Activated T-helper 1 cell treated with Interleukin-2 at 50 U/mL for 16 hours (primary cell): ENCODE results near the gene PITX1.

Experiments used
- DNase-seq: peaks from one replicate; pipeline ENCODE4 v3.0.0-alpha.2; 2020; ENCODE audit warnings: low read depth

PITX1 gene

DNA sequence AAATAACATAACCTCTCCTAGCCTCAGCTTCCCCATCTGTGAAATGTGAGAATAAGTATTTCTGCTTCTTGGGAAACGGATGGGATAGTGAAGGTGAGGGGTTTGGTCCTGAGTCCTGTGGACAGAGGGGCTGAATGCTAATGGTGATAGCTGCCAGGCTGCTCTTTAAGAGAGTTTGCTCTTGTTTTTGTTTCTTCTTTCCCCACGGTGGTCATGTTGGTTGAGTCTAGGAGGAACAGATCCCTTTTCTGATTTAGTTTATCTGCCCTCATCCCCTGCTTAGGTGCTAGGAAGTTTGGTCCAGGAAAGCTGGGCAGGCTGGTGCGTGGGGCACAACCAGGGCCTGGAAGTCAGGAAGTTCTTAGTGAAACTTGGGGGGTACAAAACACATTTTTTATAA lies 7.7 kb upstream of the PITX1 start:
- DNase-seq: no peak

DNA sequence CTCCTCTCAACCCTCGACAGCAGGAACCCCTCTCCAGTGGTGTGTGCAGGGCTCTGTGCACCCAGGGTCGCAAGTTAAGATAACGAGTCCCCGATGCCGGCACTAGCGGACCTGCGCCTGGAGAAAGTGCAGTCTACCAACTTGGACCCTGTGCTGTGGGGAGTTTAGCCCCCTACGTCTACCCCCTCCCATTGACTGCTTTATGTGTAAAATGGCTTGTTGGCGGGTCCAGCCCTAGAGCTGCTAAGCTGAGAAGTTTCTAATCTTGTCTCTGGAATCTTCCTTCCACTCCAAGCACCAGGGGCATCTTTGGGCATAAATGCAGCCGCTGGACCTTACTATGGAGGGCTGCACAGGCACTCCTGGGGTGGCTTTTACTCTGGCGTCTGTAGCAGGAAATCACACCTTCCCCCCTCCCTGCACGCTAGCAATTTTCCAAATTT lies 7.1 kb upstream of the PITX1 start:
- DNase-seq: no peak

DNA sequence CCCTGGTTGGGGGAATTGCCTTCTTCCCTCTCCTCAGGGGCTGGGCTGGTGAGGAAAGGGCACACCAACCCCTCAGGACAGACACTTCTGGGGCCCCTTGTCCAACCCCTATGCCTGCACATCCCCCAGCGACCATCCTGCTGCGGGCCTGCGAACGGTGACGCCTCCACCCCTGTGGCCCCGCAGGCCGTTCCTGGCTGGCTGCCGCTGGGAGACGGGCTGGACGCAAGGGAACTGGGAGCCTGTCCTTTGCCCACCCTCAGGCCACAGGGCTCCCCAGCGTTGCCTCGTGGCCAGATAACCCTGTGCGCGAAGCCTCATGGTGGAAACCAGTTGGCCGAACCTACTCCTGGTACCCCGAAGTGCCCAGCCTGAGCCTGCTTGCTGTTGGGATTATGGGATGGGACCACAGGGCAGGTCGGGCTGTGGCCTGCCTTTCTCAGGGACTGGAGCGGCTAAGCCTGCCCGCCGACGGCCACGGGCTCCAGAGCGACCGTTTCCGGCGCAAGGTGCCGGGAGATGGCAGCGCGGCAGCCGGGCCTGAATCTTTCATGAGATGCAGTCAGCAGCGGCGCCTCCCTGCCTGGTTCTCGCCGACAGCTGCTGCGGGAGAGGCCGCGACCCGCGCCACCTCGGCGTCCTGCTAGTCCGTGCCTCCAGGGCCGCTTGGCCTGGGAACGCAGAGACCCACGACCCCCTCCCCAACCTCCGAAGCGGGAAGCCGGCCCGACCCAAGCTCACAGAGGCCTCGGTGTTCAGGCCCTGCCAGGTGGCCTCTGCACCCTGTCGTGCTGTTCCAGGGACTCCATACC lies 6.5 kb upstream of the PITX1 start:
- no peak for DNase-seq

DNA sequence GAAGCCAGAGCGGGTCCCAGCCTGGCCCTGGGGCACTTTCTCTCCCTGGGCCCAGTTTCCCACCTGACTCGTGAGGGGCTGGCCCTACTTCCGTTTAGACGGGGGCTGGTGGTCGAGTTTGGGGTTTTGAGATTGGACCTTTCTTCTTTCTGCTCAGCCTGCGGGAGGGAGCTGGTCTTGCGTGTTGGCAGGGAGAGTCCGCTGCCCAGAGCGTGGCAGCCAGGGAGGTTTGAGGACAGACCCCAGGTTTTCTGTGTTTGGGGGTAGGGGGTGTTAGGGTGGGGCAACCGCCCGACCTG lies 6.0 kb upstream of the PITX1 start:
- DNase-seq: no peak

DNA sequence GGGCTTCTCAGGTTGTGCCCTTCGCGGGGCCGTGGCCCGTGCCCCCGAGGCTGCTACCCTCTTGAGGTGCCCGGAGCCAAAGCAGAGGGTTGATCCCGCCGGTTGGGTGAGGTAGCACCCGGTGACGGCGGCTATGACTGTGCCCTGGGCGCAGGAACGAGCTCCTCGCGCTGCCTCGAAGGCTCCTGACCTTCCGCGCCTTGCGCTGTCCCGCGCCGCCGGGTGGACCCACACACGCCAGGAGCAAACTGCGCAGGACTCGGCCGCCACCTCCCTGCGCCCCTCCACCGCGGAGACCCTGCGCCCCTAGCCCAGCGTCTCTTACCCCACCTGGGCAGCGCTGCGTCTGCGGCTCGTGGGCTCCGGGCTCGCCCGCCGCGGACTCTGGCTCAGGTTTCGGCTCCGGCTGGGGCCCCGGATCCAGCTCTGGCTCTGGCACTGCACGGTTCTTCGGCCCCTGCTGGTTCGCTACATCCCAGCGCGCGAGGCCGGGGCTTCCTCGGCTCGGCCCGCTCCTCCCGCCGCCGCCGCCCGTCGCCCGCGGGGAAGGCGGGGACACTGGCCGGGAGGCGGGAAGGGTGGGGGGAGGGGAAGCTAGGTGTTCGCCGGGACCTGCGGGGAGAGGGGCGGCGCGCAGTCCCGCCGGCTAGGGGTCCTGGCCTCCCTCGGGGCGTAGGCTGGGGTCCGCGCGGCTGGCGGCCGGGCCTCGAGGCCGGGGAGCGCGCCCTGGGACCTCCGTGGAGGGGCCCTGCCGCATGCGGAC lies 5.4 kb upstream of the PITX1 start:
- DNase-seq: no peak

DNA sequence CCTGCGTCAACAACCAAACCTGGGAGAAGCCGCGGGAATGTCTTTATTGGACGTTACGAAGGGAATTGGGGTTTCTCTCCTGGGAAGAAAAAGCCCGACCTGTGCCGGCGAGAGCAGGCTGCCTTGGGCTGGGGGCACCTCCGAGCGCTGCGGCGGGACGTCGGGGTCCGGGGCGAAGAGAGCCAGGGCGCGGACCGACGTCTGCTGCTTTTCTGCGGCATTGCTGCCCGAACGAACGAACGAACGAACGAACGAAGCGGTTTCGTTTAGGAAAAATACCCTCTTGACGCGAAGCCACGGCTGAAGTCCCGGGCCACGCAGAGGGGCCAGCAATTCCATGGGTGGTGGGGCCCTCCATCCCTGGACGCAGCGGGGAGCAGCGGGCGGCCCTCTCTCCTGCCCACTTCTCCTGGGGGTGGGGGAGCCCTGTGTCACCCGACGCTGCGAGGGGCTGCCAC lies 4.8 kb upstream of the PITX1 start:
- DNase-seq: no peak

DNA sequence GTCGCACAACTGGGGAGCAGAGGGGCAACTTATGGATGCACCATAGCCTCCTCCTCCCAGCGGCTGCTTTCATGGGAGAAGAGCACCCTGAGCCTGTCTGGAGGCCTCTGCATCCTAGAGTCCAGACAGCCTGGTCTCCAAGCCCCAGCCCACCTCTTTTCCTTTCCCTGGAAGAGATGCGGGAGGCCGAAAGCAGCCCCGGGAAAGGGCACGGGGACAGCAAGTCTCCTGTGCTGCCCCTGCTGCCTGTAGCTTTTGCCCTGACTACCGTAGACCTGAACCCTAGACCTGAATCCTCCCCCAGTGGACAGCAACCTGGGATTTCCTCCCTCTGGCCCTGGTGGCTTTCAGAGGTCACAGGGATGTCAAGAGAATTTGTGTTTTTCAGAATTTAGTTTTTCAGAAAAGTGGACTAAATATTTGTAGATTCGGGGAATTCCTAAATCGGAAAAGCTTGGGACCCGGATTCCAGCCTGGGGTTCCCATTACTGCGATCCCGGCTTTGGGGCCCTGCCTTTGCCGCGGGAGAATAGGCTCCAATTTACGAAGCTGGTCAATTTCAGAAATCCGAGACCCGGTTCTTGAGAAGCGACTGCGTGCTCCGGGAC lies 4.3 kb upstream of the PITX1 start:
- DNase-seq: no peak

DNA sequence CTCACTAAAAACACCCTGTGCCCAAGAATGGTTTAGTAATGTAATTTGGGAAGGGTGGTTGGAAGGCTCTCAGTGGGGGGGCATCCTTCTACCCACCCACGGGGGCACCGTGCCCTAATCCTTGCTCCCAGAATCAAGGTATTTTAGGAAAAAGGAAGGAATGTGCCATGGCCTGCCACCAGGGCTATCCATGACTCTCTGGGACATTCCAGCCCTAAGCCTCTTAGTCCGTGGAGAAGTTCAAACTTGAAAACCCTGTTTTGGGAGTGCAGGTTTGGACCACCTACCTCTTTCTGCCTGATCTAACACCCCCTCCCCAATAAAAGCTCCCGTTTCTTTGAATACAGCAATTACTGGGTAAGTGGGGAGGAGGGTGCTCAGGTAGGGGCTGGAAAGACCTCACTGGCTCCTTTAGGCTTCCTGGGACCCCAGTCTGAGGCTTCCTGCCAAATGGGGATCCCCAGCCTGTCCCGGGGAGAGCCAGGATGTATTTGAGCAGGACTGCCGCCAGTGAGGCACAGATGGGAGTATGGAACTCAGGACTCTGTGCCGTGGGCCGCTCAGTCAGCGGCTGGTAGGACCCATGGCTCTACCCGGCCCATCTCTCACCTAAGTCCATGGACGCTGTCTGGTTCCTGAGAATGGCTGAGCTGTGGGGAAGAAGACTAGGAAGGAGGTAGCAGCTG lies 3.6 kb upstream of the PITX1 start:
- no peak for DNase-seq

DNA sequence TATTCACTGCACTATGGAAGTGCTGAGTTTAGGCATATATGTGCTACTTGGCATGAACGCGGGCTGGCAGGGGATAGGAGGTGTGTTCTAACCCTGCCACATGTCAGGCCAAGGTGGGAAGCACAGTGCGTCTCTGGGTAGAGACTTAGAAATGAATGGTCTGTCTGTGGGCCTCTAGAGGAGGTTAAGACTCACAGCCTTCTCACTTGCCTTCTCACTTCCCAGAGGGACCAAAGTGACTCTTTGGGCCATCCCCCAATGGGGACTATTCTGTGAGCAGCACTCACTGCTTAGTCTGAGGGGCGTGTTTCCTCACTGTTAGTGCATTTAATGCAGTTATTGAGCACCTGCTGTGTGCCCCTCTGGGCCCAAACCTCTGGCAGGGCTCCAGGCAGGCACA lies 2.4 kb upstream of the PITX1 start:
- no peak for DNase-seq

DNA sequence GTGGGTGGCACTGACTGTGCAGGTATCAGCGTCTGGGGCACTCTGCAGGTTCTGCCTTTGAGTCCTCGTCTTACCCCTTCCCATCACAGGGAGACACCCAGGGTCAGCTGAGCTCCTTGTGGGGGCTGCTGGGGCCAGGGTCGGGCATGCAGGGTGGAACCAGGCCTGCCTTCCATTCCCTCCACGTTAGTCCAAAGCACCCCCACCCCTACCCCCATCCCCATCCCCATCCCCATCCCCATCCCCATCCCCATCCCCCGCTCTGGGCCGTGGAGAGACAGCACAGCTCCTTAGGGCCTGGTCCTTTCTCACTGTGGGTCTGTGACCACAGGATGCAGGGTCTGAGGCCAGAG lies 1.6 kb upstream of the PITX1 start:
- no peak for DNase-seq

DNA sequence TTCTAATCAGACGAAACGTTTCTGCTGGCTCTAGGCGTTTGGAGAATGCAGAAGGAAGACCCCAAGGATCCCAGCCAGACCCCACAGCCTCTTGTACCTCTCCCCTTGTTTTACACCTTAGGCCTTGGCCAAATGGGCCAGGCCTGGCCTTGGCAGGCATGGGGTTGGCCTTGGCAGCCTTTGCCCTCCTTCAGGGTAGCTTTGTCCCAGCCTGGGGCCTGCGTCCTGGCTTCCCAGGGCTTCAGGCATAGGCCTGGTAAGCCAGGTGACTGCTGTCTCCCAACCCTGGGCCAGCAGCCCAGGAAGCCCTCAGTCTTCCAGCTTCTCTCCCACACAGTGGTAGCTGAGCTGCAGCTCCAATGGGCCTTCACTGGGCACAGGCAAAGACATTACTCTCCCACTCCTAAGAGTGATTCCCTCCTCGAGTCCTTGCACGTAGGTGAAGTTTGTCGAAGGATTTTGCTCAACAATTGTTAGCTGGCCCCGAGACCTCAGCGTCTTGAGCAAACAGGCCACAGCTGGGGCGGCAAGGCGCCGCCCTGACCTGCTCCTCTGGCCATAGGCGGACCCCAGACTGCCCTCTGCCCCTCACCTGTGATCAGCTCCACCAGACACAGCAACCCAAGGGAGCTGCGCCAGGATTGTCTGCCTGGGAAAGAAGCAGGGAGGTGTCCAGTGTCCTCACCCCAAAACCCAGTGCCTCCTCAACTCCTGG lies 1.1 kb upstream of the PITX1 start:
- no peak for DNase-seq

DNA sequence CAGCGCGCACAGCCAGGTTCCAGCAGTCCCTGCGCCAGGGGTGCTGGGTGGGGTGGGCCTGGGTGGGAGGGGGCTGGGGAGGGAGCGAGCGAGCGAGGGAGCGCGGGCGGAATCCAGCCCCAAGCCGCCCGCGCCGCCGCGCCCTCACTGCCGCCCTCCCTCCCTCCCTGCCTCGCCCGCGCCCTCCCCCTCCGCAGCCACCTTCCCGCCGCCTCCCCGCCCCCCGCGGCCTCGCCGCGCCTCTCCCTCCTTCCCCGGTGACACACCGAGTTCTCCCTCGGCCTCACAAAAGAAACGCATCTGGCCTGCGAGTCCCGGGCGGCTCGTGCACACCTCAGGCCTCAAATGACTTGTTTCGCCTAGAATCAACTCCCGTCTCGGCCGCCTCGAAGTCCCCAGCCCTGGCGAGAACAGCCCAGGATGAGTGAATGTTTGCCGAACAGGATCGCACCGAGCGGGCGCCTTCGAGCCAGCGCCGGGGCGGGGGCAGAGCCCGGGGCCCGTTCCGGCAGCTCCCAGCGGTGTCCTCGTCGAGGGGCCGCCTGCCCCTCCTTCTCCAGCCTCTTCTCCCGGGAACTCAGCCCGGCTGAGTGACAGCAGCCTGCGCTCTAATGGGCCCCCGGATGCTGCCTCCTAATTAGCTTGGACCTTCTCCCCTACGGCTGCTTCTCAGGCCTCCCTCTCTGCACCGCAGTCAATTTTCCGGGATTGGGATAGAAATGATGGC lies 371 bp upstream of the PITX1 start:
- no peak for DNase-seq

DNA sequence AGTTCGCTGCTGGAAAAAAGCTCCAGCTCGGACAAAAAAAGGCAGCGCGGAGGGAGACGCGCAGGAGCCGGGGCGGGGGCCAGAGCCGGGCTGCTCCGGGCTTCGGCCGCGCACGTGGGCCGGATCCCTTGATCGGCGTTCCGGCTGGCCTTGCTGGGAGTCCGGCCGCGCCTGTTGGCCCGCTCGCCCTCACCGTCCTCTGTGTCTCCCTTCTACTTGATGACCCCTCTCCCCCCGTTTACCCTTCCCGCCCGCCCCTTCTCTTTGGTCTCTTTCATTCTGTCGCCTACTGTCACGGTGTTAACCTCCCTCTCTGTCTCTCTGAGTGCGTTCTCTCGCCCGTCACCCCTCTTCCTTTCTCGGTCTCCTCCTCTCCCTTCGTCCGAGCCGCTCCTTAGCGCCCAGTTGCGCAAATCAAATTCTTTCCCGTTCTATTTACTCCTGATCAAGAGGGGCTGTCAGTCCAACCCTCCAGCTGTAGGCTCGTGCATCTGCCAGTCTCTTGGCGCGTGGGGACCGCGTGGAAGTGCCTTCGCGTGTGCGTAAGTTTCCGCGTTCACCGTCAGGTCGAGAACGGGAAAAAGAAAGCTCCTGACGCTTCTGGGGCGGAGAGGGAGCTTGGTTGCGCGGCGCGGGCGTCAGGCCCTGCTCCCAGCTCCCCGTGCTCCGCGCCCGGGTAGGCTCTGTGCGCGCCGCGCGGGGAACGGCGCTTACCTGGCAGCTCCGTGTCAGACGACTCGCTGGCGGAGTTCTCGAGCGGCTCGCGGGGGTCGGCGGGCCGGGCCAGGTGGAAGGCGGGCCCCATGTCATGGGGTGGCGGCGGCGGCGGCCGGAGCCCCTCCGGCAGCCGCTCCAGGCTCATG lies 798 bp downstream of the PITX1 start:
- no peak for DNase-seq

DNA sequence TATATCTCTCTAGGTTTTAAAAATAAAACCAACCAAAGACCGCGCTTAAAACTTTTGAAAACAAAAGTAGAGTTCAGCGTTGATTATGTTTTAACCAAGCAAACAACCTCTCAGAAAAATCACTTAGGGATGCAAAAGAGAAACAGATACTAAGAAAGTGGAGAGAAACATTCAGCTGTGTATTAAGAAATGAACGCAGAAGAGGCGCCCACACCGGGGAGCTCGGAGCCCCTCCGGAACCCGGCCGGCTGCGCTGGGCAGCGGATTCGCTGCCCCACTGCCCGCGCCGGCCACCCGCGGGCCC lies 1.4 kb downstream of the PITX1 start:
- DNase-seq: no peak

DNA sequence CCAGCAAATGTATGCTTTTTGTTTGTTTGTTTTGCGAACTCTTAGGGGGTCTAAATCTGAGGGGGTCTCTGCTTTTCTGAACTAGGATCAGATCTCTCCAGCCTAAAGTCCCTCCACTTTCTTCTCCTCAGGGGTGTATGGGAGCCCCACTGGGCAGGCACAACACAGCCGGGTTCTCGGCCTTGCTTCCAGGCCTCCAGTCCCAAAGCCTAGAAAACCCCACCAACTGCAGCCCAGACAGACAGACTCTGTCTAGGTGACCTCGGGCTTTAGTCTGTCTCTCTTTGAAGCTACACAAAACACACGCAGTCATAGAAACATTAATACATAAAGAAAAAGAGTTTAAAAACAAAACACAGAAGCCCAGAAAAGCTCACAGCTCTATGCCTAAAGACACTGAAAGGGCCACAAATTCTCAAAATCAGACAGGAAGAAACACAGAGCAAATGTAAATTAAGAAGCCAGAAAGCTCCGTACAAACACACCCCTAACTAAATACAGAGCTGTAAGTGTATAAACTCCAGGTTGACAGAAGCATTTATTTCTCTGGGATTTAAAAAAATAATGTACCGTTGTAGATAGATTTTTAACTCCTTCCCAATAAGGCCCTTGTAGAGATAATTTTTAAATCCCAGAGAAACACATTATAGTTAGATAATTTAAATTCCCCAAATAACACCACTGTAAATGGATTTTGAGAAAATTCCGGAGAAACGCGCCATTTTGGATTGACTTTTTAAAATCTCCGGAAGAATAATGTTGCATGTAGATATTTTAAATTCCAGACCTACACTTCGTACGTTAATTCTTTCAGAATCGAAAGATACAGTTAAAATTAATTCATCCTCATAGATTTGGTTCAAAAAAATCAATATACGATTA lies 2.0 kb downstream of the PITX1 start:
- DNase-seq: no peak

DNA sequence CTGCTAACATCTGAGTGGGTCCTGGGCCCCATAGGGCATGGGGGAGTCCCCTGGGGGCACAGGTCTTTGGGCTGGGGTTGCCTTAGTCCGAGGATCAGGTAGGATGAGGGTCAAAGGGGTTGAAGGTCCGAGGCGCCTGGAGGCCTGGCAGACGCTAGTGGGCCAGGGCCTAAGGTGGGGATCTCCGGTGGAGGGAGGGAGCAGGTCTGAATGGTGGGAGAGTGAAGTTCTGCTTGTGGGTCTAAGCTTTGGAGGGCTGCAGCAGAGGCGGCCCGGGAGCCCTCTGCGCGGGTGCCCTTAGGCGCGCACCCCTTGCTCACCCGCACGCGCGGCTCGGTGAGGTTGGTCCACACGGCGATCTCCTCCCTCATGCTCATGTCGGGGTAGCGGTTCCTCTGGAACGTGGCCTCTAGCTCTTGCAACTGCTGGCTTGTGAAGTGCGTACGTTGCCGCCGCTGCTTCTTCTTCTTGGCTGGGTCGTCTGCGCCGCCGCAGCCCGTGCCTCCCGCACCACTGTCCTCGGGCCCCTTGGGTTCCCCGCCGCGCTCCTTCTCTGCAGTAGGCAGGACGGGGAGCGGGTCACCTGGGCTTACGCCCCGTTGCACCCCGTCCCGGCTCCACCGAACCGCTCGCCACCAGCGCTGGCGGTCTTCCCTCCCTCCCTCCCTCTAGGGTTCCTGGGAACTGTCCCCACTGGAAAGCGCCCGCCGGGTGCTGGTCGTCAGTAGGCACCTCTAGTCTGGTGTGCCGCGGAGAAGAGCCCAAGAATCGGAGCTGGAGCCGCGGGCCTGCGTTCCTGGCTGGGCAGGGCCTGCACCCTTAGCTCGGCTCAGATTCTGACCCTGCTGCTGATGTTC lies 2.8 kb downstream of the PITX1 start:
- DNase-seq: no peak

DNA sequence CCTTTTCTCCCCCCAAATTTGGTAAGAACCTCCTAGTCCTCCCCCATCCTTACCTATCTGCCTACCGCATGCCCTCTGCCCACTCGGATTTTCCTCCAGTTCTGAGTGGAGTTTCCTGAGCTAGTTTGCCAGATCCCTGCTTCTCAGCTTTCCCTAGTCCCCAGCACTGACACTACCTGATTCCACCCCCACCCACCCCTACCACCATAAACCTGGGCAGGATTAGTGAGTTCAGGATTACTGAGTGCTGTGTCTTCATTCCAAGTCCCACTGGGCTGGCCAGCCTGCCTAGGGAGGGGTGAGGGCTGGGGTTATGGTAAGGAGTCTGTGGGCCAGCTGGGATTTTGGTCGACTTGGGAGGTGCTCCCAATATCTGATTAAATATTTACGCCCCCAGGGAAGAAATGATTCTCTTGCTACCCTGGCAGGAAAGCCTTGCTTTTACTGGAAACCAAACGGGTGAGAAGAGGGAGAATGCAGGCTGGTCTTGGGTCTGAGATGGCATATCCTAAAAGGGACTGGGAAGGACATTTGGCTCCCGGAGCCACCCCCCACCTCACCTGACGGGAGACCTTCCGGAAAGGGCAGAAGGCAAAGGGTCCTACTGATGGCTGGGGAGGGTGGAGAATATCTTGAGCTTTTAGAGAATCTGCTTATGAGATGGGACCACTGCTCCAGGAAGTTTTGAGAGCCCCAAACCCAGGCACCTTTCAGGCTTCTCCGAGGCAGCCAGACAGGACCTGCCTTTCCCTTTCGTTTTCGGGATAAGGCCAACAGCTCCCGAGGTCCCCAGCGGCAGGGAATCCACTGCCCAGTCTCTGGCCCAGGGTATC lies 3.7 kb downstream of the PITX1 start:
- no peak for DNase-seq
